OCI-LY3 (cell line): ENCODE measurements around the gene C11orf54.
A peak's percentile ranks its signal among the peaks of the same experiment; 100 is the strongest.

ENCODE experiments used
- H2AFZ ChIP-seq: fragments of 200-600, 300-600 bp; shearing (Covaris generic); 2 replicates; pipeline ENCODE4 v1.6.0; 2014; ENCODE audit warnings: antibody characterized with exemption, low read depth, low read length
- H3K27ac ChIP-seq: fragments of 200-600, 300-600 bp; sonication (generic); 2 replicates; pipeline ENCODE4 v1.5.1; 2014; ENCODE audit warnings: mild to moderate bottlenecking, low read length, moderate library complexity, mixed read lengths
- H3K27me3 ChIP-seq: fragments of 200-600, 300-600 bp; sonication (generic); 2 replicates; pipeline ENCODE4 v1.6.1; 2014; ENCODE audit warnings: low read depth, low read length, mixed read lengths
- H3K36me3 ChIP-seq: fragments of 200-600, 300-600 bp; sonication (generic); replicated peaks from 2 replicates; pipeline ENCODE3; 2014; ENCODE audit warnings: low read depth, low read length, mixed read lengths
- H3K4me1 ChIP-seq: fragments of 300-600, 200-600 bp; sonication (generic); 2 replicates; pipeline ENCODE4 v1.6.1; 2014; ENCODE audit warnings: low read length, mixed read lengths
- H3K4me2 ChIP-seq: fragments of 200-600, 300-600 bp; sonication (generic); 2 replicates; pipeline ENCODE4 v1.6.1; 2014; ENCODE audit warnings: low read length, mixed read lengths
- H3K4me3 ChIP-seq: fragments of 300-600, 200-600 bp; sonication (generic); 2 replicates; pipeline ENCODE4 v1.5.1; 2014; ENCODE audit warnings: antibody characterized with exemption, mild to moderate bottlenecking, low read length, moderate library complexity
- H3K79me2 ChIP-seq: fragments of 300-600, 200-600 bp; shearing (Covaris generic); 2 replicates; pipeline ENCODE4 v1.6.1; 2014; ENCODE audit warnings: mild to moderate bottlenecking, low read length, mixed read lengths
- H3K9ac ChIP-seq: fragments of 300-600, 200-600 bp; shearing (Covaris generic); 2 replicates; pipeline ENCODE4 v1.6.0; 2014; ENCODE audit warnings: mild to moderate bottlenecking, low read length, moderate library complexity
- H3K9me3 ChIP-seq: fragments of 200-600, 300-600 bp; shearing (Covaris generic); 2 replicates; pipeline ENCODE4 v1.6.1; 2014; ENCODE audit warnings: low read length, mixed read lengths; ENCODE audit not compliant: insufficient read depth
- H4K20me1 ChIP-seq: fragments of 200-600, 300-600 bp; sonication (generic); 2 replicates; pipeline ENCODE4 v1.6.1; 2016; ENCODE audit warnings: low read length, mixed read lengths; ENCODE audit not compliant: insufficient read depth
- CTCF ChIP-seq: fragments of 200-600, 300-600 bp; sonication (generic); IDR thresholded peaks from 2 replicates; pipeline ENCODE4 v1.5.1; 2014; ENCODE audit warnings: antibody characterized with exemption, low read length, low read depth
- EZH2phosphoT487 ChIP-seq: fragments of 200-600 bp; shearing (Covaris generic); IDR thresholded peaks from 2 replicates; pipeline ENCODE4 v1.6.1; 2018; ENCODE audit warnings: antibody characterized with exemption, mixed run types, low read depth

Gene C11orf54

GRCh38 chr11:93741094-93741881, at the start of gene C11orf54, which contains the start of gene TAF1D:
Gene C11orf54, plus strand, starts transcription at chr11:93741672. Its CDS starts 5,722 bp downstream, at chr11:93747394.
Gene TAF1D, minus strand, starts transcription at chr11:93741495. Its CDS starts 2,191 bp downstream, at chr11:93739304.
- Histone ChIP-seq H3K9ac (peak within 1 kb of the TSS; percentile 98), H3K79me2 (peaks cover 67% of the 10 kb centered on the region), H4K20me1 (peaks cover 34% of the 10 kb centered on the region), H3K27ac (peak within 1 kb of the TSS; percentile 87), H3K4me2 (peak within 1 kb of the TSS; percentile 95), H3K36me3 (peaks cover 42% of the 10 kb centered on the region), H3K4me3 (peak within 1 kb of the TSS; percentile 90), H3K27me3 (no peaks in the 10 kb centered on the region), H3K4me1 (peaks cover 35% of the 10 kb centered on the region), H3K9me3 (no peaks in the 10 kb centered on the region), H2AFZ (peak within 1 kb of the TSS; percentile 93)
- TF ChIP-seq CTCF (no peak), EZH2phosphoT487 (no peak)

GRCh38 chr11:93694109-93694508, 47.4 kb upstream of the C11orf54 start:
- H3K27ac ChIP-seq = no peak overlapping the region
- H3K9me3 ChIP-seq = no peaks in the 10 kb centered on the region
- TF ChIP-seq CTCF = peak; percentile 12; the same call in 1 of the 2 replicates
- TF ChIP-seq EZH2phosphoT487 = no peak
- H3K79me2 ChIP-seq = peaks cover 5% of the 10 kb centered on the region; the same call in 1 of the 2 replicates
- H3K4me3 ChIP-seq = no peak overlapping the region
- peaks cover 17% of the 10 kb centered on the region for H3K4me1 ChIP-seq
- no peak overlapping the region for H3K4me2 ChIP-seq
- H3K9ac ChIP-seq = no peak overlapping the region
- H3K36me3 ChIP-seq = peaks cover 71% of the 10 kb centered on the region
- 0 out of 2 replicates have a peak, but pooled peaks cover 2% of the 10 kb centered on the region for H4K20me1 ChIP-seq
- H3K27me3 ChIP-seq = no peaks in the 10 kb centered on the region
- H2AFZ ChIP-seq = no peak overlapping the region

- Histone ChIP-seq H4K20me1 (0 out of 2 replicates have a peak, but pooled peaks cover 1% of the 10 kb centered on the region), H3K4me2 (no peak overlapping the region), H2AFZ (no peak overlapping the region), H3K9ac (no peak overlapping the region), H3K9me3 (no peaks in the 10 kb centered on the region), H3K4me3 (no peak overlapping the region), H3K27me3 (no peaks in the 10 kb centered on the region), H3K79me2 (peaks cover 9% of the 10 kb centered on the region), H3K36me3 (peaks cover 73% of the 10 kb centered on the region), H3K4me1 (peaks cover 13% of the 10 kb centered on the region), H3K27ac (no peak overlapping the region)
- no peak for TF ChIP-seq CTCF
- no peak for TF ChIP-seq EZH2phosphoT487
These were observed 46.9 kb upstream of the C11orf54 start for GRCh38 chr11:93694557-93694956.

GRCh38 chr11:93697611-93698010, 43.9 kb upstream of the C11orf54 start:
- TF ChIP-seq EZH2phosphoT487 (no peak), CTCF (no peak)
- H3K36me3 ChIP-seq = peaks cover 75% of the 10 kb centered on the region
- no peaks in the 10 kb centered on the region for H3K9me3 ChIP-seq

More at GRCh38 chr11:93697611-93698010, 43.9 kb upstream of the C11orf54 start:
- Histone ChIP-seq H3K4me1 (no peaks in the 10 kb centered on the region), H3K27me3 (no peaks in the 10 kb centered on the region), H3K79me2 (peaks cover 19% of the 10 kb centered on the region), H4K20me1 (no peaks in the 10 kb centered on the region), H3K9ac (no peak overlapping the region), H3K4me2 (no peak overlapping the region), H2AFZ (no peak overlapping the region), H3K27ac (no peak overlapping the region), H3K4me3 (no peak overlapping the region)
